ENCODE measurements around the gene OR2F2. TPM values are rescaled to one million over a fixed set of nuclear protein-coding genes. Genes with fewer than 3 reads are reported as not detected.

The OR2F2 gene
- total and polyA plus RNA-seq, 8 donors: not detected

GRCh38 chr7:143929224-143929920 lies 5.7 kb upstream of the OR2F2 start:
- no peak overlapping the region for H3K27ac ChIP-seq
- H3K27me3 ChIP-seq: no peaks in the 10 kb centered on the region
- peaks cover 0 to 9% (median 0%) of the 10 kb centered on the region in 4 donors for H3K9me3 ChIP-seq
- H3K4me3 ChIP-seq: no peak overlapping the region
- no peaks in the 10 kb centered on the region for H3K36me3 ChIP-seq
- TF ChIP-seq POLR2AphosphoS5 (IDR thresholded peaks at IDR 0.05) (no peak), EP300 (IDR thresholded peaks at IDR 0.05) (no peak), POLR2A (IDR thresholded peaks at IDR 0.05) (no peak)
- TF ChIP-seq, protein P1, sequence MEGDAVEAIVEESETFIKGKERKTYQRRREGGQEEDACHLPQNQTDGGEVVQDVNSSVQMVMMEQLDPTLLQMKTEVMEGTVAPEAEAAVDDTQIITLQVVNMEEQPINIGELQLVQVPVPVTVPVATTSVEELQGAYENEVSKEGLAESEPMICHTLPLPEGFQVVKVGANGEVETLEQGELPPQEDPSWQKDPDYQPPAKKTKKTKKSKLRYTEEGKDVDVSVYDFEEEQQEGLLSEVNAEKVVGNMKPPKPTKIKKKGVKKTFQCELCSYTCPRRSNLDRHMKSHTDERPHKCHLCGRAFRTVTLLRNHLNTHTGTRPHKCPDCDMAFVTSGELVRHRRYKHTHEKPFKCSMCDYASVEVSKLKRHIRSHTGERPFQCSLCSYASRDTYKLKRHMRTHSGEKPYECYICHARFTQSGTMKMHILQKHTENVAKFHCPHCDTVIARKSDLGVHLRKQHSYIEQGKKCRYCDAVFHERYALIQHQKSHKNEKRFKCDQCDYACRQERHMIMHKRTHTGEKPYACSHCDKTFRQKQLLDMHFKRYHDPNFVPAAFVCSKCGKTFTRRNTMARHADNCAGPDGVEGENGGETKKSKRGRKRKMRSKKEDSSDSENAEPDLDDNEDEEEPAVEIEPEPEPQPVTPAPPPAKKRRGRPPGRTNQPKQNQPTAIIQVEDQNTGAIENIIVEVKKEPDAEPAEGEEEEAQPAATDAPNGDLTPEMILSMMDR (IDR thresholded peaks at IDR 0.05): no peak
- DNase-seq: no peak
- 84 to 98% (median 97%) methylated on average over 1 of the region's 1 CpG for WGBS, 5 donors
- intact Hi-C loops (cut with DNase I; ENCODE audit: low total_unique reads): no loop called here
- no peaks in the 10 kb centered on the region for H3K4me1 ChIP-seq

DNA sequence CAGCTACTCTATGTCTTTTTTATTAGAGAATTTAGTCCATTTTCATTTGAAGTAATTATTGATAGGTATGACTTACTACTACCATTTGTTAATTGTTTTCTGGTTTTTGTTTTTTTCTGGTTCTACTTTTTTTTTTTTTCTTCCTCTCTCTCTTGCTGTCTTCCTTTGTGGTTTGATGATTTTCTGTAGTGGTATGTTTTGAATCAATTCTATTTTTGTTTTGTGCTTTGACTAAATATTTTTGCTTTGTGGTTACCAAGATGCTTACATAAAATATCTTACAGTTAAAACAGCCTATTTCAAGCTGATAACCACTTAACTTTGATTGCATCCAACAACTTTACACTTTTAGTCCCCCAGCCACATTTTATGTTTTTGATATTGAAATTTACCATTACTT lies 3.3 kb upstream of the OR2F2 start:
- no peaks in the 10 kb centered on the region for H3K36me3 ChIP-seq
- intact Hi-C loops (cut with DNase I; ENCODE audit: low total_unique reads): no loop called here
- DNase-seq: no peak
- H3K27ac ChIP-seq: no peak overlapping the region
- H3K27me3 ChIP-seq: no peaks in the 10 kb centered on the region
- no peak overlapping the region for H3K4me3 ChIP-seq
- TF ChIP-seq, protein P1 (IDR thresholded peaks at IDR 0.05): no peak
- TF ChIP-seq POLR2AphosphoS5 (IDR thresholded peaks at IDR 0.05): no peak
- no peak for TF ChIP-seq POLR2A (IDR thresholded peaks at IDR 0.05)
- TF ChIP-seq EP300 (IDR thresholded peaks at IDR 0.05): no peak
- no peaks in the 10 kb centered on the region for H3K4me1 ChIP-seq
- H3K9me3 ChIP-seq: peaks cover 0 to 9% (median 0%) of the 10 kb centered on the region in 4 donors

DNA sequence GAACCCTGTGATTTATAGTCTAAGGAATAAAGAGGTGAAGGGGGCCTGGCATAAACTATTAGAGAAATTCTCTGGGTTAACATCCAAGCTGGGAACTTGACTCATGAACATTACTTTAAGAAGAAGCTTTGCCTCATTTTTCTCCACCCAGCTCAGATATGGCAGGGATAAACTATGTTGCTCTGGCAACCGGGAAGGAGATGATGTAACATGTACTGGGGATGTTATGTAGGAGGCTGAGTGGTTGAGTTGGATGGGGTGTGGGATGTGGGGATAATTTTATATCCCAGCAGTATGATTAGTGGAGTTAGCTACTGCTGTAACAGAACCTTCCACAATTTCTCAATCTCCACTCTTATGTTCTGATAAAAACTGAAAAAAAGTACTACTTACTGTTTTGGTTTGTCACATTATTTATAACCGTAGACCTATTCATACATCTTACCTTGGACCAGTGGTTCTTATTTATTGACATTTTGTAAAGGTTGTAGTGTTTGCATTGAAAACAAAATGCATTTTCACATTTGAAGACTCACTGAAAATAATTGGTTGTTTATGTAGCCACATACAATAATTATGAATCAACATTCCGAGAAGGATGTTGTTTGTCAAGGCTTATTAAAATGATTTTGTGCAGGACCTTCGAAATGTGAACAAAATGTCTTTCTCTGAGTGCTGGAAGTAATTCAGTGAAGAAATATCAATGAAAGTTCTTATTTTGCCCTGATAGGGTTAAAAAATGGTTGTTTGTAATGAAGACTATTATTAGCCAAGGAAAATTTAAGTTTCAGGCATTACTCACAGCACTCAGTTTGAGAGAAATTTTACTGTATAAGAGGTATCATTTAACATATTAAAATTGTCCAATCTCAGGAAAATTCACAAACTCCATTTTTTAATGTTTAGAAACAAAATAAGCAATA lies 1.3 kb downstream of the OR2F2 start:
- peak in 1 of 2 donors; percentile 61 for DNase-seq
- Histone ChIP-seq H3K4me3 (no peak overlapping the region), H3K4me1 (no peaks in the 10 kb centered on the region), H3K27ac (no peak overlapping the region), H3K9me3 (peaks cover 0 to 9% (median 0%) of the 10 kb centered on the region in 4 donors), H3K27me3 (no peaks in the 10 kb centered on the region), H3K36me3 (no peaks in the 10 kb centered on the region)
- TF ChIP-seq POLR2AphosphoS5 (IDR thresholded peaks at IDR 0.05) (no peak), EP300 (IDR thresholded peaks at IDR 0.05) (no peak), POLR2A (IDR thresholded peaks at IDR 0.05) (no peak)
- TF ChIP-seq, protein P1 (IDR thresholded peaks at IDR 0.05): no peak
- 72 to 90% (median 84%) methylated on average over 4 of the region's 4 CpGs for WGBS, 5 donors
- intact Hi-C loops (cut with DNase I; ENCODE audit: low total_unique reads): no loop called here

GRCh38 chr7:143938379-143939243 lies 3.6 kb downstream of the OR2F2 start:
- Histone ChIP-seq H3K4me1 (no peaks in the 10 kb centered on the region), H3K4me3 (no peak overlapping the region), H3K27me3 (no peaks in the 10 kb centered on the region), H3K36me3 (no peaks in the 10 kb centered on the region), H3K9me3 (peaks cover 0 to 4% (median 0%) of the 10 kb centered on the region in 4 donors), H3K27ac (no peak overlapping the region)
- TF ChIP-seq, protein P1 (IDR thresholded peaks at IDR 0.05): no peak
- TF ChIP-seq POLR2AphosphoS5 (IDR thresholded peaks at IDR 0.05) (no peak), EP300 (IDR thresholded peaks at IDR 0.05) (no peak), POLR2A (IDR thresholded peaks at IDR 0.05) (no peak)
- no peak for DNase-seq
- 71 to 85% (median 77%) methylated on average over 5 of the region's 5 CpGs for WGBS, 5 donors
- intact Hi-C loops (cut with DNase I; ENCODE audit: low total_unique reads): no loop called here

Measured in stomach (tissue), 9 donors.